NB4 (cell line): Measurements from ENCODE around the gene SERPINF2.
A peak's percentile ranks its signal among the peaks of the same experiment; 100 is the strongest.

Experiments used
- DNase-seq: peaks from one replicate; pipeline ENCODE4 v3.0.0; 2010; ENCODE audit warnings: low read depth
- H3K4me3 ChIP-seq: one replicate; pipeline ENCODE4 v1.5.1; 2011; ENCODE audit warnings: mild to moderate bottlenecking, low read depth, low read length, moderate library complexity
- MYC ChIP-seq: IDR thresholded peaks from 2 replicates; pipeline ENCODE4 v1.6.1; 2011; ENCODE audit warnings: low read depth, low read length
- POLR2A ChIP-seq: IDR thresholded peaks from 2 replicates; pipeline ENCODE4 v1.6.1; 2011; ENCODE audit warnings: mild to moderate bottlenecking; ENCODE audit not compliant: insufficient read length; ENCODE audit errors: extremely low read depth
- TF ChIP-seq, protein P1 (sequence below): IDR thresholded peaks from 2 replicates; pipeline ENCODE4 v1.6.1; 2011; ENCODE audit warnings: low read depth, low read length
- TF ChIP-seq, protein P2 (sequence below): IDR thresholded peaks from one replicate; pipeline ENCODE4 v1.5.1; 2012; ENCODE audit warnings: low read depth, low read length

SERPINF2 gene

GRCh38 chr17:1783271-1783670, 40.6 kb downstream of the SERPINF2 start:
- no peak for DNase-seq
- H3K4me3 ChIP-seq = no peak overlapping the region
- TF ChIP-seq, protein P1, sequence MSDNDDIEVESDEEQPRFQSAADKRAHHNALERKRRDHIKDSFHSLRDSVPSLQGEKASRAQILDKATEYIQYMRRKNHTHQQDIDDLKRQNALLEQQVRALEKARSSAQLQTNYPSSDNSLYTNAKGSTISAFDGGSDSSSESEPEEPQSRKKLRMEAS = no peak
- no peak for TF ChIP-seq POLR2A
- no peak for TF ChIP-seq MYC
- TF ChIP-seq, protein P2, sequence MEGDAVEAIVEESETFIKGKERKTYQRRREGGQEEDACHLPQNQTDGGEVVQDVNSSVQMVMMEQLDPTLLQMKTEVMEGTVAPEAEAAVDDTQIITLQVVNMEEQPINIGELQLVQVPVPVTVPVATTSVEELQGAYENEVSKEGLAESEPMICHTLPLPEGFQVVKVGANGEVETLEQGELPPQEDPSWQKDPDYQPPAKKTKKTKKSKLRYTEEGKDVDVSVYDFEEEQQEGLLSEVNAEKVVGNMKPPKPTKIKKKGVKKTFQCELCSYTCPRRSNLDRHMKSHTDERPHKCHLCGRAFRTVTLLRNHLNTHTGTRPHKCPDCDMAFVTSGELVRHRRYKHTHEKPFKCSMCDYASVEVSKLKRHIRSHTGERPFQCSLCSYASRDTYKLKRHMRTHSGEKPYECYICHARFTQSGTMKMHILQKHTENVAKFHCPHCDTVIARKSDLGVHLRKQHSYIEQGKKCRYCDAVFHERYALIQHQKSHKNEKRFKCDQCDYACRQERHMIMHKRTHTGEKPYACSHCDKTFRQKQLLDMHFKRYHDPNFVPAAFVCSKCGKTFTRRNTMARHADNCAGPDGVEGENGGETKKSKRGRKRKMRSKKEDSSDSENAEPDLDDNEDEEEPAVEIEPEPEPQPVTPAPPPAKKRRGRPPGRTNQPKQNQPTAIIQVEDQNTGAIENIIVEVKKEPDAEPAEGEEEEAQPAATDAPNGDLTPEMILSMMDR = no peak

DNA sequence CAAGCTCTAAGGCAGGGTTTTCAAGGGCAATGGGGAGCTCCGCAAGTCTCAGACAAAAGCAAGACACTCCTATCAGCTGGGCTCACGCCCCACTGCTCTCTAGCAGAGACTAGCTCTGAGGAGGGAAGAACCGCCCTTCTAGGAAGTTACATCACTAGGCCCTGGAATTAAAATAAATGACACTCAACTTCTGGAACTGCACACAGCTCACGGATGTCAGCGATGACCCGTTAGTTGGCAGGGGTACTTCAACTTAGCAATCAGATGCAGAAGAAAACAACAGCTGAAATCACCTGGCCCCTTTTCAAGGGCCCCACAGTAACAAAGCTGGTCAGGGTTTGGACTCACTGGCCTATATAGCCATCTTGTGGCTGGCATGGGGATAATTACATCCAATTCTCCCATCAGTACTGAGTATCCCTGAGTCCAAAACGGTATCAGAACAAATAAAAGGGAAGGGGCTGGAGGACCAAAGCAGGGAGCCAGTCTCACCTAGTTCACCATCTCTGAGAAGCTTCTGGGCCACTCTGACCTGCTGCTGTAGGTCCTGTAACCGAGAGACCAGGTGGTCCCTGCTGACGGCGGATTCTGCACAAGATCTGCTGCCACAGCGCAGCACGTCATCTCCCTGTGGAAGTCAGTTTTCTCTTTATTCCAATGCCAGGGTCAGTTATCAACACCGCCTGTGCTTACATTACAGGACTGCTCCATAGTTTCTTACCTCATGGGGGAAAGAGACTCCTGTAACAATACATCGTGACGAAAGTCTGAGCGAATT, 41.4 kb downstream of the SERPINF2 start:
- TF ChIP-seq, protein P2 = peak; percentile 6
- no peak for TF ChIP-seq MYC
- no peak overlapping the region for H3K4me3 ChIP-seq
- DNase-seq = peak; percentile 31

DNA sequence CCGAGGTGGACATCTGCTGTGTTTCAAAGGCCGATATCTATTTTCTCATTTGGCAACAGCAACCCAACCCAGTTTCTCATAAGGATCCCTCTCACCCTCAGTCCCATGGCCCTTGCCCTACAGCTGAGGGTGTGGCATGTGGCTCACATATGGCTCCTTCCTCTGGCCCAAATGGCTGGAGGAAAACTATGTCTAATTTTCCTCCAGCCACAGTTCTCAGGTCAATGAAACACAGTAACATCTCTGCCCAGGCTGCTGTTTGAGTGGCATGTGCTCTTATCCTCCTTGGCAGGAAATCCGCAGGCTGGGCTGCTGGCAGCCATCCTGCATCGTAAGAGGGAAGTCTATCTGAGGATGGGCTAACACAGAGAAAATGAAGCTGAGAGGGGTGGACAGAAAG, 43.3 kb downstream of the SERPINF2 start:
- DNase-seq = no peak
- no peak for TF ChIP-seq POLR2A
- no peak for TF ChIP-seq MYC
- TF ChIP-seq, protein P2 = no peak
- TF ChIP-seq, protein P1 = no peak
- H3K4me3 ChIP-seq = no peak overlapping the region

DNA sequence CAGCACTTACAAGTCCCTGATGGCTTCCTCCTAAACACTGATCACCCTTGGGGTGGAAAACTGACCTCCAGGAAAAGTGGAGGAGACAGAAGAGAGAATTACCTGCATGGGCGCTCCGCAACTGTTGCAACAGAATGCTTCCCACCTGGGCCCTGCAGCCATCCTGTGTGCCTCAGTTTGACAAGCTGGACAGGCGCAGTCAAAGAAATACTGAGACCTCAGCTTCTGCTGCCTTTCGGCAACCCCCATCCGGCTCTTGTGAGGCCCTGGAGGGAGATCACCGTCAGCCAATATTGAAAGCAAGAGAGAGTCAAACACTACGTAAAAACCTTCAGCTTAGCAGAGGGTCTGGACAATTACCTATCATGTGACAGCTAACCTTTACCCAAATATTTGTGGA, 44.0 kb downstream of the SERPINF2 start:
- TF ChIP-seq MYC = no peak
- TF ChIP-seq, protein P2 = no peak
- TF ChIP-seq POLR2A = no peak
- TF ChIP-seq, protein P1 = no peak
- H3K4me3 ChIP-seq = no peak overlapping the region
- no peak for DNase-seq

- H3K4me3 ChIP-seq = no peak overlapping the region
- DNase-seq = no peak
- TF ChIP-seq POLR2A (no peak), MYC (no peak)
- TF ChIP-seq, protein P2 = no peak
- TF ChIP-seq, protein P1 = no peak
Measured at GRCh38 chr17:1787301-1787902, 44.7 kb downstream of the SERPINF2 start.
